Activated CD4-positive, alpha-beta memory T cell treated with anti-CD3 and anti-CD28 coated beads, Interleukin-2, amount 10 ng/mL, durations not matched to agents 7 days and 5 days (primary cell): ENCODE measurements around the gene GRK1. TPM values are rescaled to one million over a fixed set of nuclear protein-coding genes. Genes with fewer than 3 reads are reported as not detected.
"Not testable (repeated sequence)": the region's sequence is repeated elsewhere in the genome, so short reads cannot be mapped to it uniquely, and the experiment has no call there.

Experiments
- CTCF ChIA-PET: fragments of 350-600 bp; sonication (Branson Sonifier 250); formaldehyde crosslinking; loops from one replicate; lab custom pipeline; 2021; ENCODE audit warnings: antibody characterized with exemption, inconsistent platforms; lab: Charles Lee
- POLR2A ChIA-PET: fragments of 350-600 bp; sonication (Branson Sonifier 250); formaldehyde crosslinking; loops from one replicate; lab custom pipeline; 2021; ENCODE audit warnings: antibody characterized with exemption; lab: Charles Lee
- DNase-seq: peaks from one replicate; pipeline ENCODE4 v3.0.0-alpha.2; 2020
- H3K27ac Mint-ChIP-seq: one replicate; pipeline ENCODE4 v1.8.0; 2021; ENCODE audit warnings: mild to moderate bottlenecking, mixed read lengths
- H3K27me3 Mint-ChIP-seq: one replicate; pipeline ENCODE4 v1.8.0; 2021; ENCODE audit warnings: mixed read lengths
- H3K36me3 Mint-ChIP-seq: one replicate; pipeline ENCODE4 v1.8.0; 2021; ENCODE audit warnings: low read depth, mixed read lengths
- H3K4me1 Mint-ChIP-seq: one replicate; pipeline ENCODE4 v1.8.0; 2021; ENCODE audit warnings: mixed read lengths
- H3K4me3 Mint-ChIP-seq: one replicate; pipeline ENCODE4 v1.8.0; 2021; ENCODE audit warnings: mild to moderate bottlenecking, mixed read lengths
- H3K9me3 Mint-ChIP-seq: one replicate; pipeline ENCODE4 v1.8.0; 2021; ENCODE audit warnings: mixed read lengths
- total RNA-seq, 2 experiments: library from RNA; stranded (reverse); gene quantifications; one replicate each; pipeline ENCODE4 v1.2.3, GENCODE V29; 2021

GRK1 gene
- total RNA-seq, result not detected

DNA sequence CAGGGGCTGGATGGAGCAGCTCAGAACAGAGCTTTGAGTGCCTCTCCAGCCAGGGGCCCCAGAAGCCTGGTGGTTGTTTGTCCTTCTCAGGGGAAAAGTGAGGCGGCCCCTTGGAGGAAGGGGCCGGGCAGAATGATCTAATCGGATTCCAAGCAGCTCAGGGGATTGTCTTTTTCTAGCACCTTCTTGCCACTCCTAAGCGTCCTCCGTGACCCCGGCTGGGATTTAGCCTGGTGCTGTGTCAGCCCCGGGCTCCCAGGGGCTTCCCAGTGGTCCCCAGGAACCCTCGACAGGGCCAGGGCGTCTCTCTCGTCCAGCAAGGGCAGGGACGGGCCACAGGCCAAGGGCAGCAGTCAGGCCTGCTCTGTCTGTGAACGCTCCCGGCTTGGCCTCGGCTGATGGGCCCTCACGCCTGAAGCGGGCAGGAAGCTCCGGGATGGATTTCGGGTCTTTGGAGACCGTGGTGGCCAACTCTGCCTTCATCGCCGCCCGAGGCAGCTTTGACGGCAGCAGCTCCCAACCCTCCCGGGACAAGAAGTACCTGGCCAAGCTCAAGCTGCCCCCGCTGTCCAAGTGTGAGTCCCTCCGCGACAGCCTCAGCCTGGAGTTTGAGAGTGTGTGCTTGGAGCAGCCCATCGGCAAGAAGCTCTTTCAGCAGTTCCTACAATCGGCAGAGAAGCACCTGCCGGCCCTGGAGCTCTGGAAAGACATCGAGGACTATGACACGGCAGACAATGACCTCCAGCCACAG lies at the start of gene GRK1:
Gene GRK1 (plus strand): TSS at position 269 of the 751 bp plus-strand sequence. CDS start 168 bp downstream, at position 437.
- Mint-ChIP-seq H3K27me3 (no peaks in the 10 kb centered on the region), H3K9me3 (peaks cover 4% of the 10 kb centered on the region), H3K4me3 (no peak within 1 kb of the TSS), H3K36me3 (no peaks in the 10 kb centered on the region), H3K27ac (no peak within 1 kb of the TSS), H3K4me1 (no peaks in the 10 kb centered on the region)
- DNase-seq, result no peak
- POLR2A ChIA-PET, result no interaction called here
- CTCF ChIA-PET, result no interaction called here

GRCh38 chr13:113617961-113618360 lies 49.1 kb upstream of the GRK1 start:
- Mint-ChIP-seq H3K27ac (no peak overlapping the region), H3K9me3 (no peaks in the 10 kb centered on the region), H3K27me3 (no peaks in the 10 kb centered on the region), H3K4me3 (no peak overlapping the region), H3K4me1 (no peaks in the 10 kb centered on the region), H3K36me3 (peaks cover 19% of the 10 kb centered on the region)
- CTCF ChIA-PET, result no interaction called here
- no peak for DNase-seq
- POLR2A ChIA-PET, result no interaction called here

DNA sequence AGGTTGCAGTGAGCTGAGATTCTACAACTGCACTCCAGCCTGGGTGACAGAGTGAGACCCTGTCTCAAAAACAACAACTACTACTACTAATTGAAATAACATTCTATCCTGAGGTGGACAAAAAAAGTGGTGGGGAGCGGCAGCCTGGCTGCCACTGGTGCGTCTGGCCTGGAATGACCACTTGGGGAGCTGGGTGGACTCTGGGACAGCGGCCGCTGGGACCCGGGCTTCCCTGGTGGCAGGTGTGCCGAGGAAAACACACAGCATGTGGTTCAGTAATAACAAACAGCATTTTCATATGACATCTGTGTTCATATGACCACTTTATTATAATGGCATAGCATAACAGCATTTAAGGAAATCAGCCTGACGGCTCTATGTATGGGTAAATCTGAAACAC lies 48.6 kb upstream of the GRK1 start:
- Mint-ChIP-seq H3K36me3 (peaks cover 24% of the 10 kb centered on the region), H3K4me1 (no peaks in the 10 kb centered on the region), H3K9me3 (no peaks in the 10 kb centered on the region), H3K27ac (no peak overlapping the region), H3K4me3 (no peak overlapping the region), H3K27me3 (no peaks in the 10 kb centered on the region)
- DNase-seq, result no peak
- ChIA-PET POLR2A (no interaction called here), CTCF (no interaction called here)

DNA sequence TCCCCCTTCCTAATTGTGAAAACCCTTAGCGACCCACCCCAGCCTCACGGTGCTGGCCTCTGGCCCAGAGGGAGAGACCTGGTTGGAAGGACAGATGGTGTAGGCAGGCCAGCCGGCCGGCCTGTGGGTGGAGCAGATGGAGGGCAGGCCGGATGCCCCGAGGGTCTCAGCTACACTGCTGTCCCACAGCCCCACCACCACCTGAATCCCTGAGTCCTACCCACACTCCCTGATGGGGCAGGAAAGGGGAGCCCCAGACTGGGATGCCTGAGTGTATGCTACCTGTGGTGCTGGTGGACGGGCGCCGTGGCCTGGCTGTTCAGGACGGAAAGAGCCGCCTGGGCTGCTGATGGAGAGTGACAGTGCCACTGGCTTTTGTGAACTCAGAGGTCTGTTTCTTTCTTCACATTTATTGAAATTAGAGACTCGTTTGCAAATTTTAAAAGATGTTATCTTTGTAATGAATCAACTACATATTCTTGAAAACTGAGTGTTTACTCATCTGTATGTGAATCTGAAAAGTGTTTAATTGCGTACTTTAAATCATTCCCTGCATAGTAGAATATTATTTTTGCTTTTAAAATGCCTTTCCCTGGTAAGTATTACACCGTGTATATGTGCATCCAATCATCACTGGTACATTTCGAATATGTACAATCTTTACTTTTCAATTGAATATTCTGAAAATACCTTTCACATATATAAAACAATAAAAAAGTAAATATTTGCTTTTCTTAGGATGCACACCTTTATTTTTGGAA lies 46.8 kb upstream of the GRK1 start:
- H3K4me3 Mint-ChIP-seq, result no peak overlapping the region
- peaks cover 40% of the 10 kb centered on the region for H3K36me3 Mint-ChIP-seq
- no peak for DNase-seq
- ChIA-PET CTCF (no interaction called here), POLR2A (no interaction called here)
- H3K4me1 Mint-ChIP-seq, result no peaks in the 10 kb centered on the region
- H3K9me3 Mint-ChIP-seq, result no peaks in the 10 kb centered on the region
- no peaks in the 10 kb centered on the region for H3K27me3 Mint-ChIP-seq
- no peak overlapping the region for H3K27ac Mint-ChIP-seq

- DNase-seq, result no peak
- Mint-ChIP-seq H3K4me1 (no peaks in the 10 kb centered on the region), H3K27me3 (no peaks in the 10 kb centered on the region), H3K36me3 (peaks cover 43% of the 10 kb centered on the region), H3K9me3 (no peaks in the 10 kb centered on the region), H3K4me3 (no peak overlapping the region), H3K27ac (no peak overlapping the region)
- ChIA-PET POLR2A (no interaction called here), CTCF (no interaction called here)
These were observed 46.0 kb upstream of the GRK1 start for GRCh38 chr13:113621046-113621445.

GRCh38 chr13:113621498-113621897 lies 45.5 kb upstream of the GRK1 start:
- DNase-seq, H3K27ac Mint-ChIP-seq, POLR2A ChIA-PET, H3K27me3 Mint-ChIP-seq, H3K9me3 Mint-ChIP-seq, H3K4me3 Mint-ChIP-seq, CTCF ChIA-PET, H3K4me1 Mint-ChIP-seq: not testable (repeated sequence)
- peaks cover 45% of the 10 kb centered on the region for H3K36me3 Mint-ChIP-seq

DNA sequence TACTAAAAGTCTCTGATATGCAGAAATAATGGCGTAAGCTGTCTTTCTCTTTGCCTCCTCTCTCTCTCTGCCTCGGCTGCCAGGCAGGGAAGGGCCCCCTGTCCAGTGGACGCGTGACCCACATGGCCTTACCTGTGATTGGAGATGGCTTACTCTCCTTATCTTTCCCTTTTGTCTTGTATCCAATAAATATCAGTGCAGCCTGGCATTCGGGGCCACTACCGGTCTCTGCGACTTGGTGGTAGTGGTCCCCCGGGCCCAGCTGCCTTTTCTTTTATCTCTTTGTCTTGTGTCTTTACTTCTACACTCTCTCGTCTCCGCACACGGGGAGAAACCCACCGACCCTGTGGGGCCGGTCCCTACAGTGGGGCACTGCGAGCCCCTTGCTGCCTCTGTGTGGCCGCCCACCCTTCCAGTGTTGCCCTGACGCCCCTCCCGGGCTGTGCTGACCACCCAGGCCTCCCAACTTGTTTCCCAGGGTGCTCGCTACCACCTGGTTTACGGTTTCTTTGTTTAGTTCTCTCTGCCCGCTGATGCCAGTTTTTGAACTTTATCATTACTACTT lies 45.0 kb upstream of the GRK1 start:
- DNase-seq, POLR2A ChIA-PET, H3K4me3 Mint-ChIP-seq, H3K4me1 Mint-ChIP-seq, H3K27me3 Mint-ChIP-seq, H3K27ac Mint-ChIP-seq, CTCF ChIA-PET, H3K9me3 Mint-ChIP-seq: not testable (repeated sequence)
- H3K36me3 Mint-ChIP-seq, result peaks cover 46% of the 10 kb centered on the region

GRCh38 chr13:113622791-113623490 lies 44.1 kb upstream of the GRK1 start:
- peaks cover 49% of the 10 kb centered on the region for H3K36me3 Mint-ChIP-seq
- no peak overlapping the region for H3K27ac Mint-ChIP-seq
- DNase-seq, result no peak
- no peaks in the 10 kb centered on the region for H3K4me1 Mint-ChIP-seq
- H3K4me3 Mint-ChIP-seq, result no peak overlapping the region
- no peaks in the 10 kb centered on the region for H3K27me3 Mint-ChIP-seq
- POLR2A ChIA-PET, result no interaction called here
- CTCF ChIA-PET, result no interaction called here
- H3K9me3 Mint-ChIP-seq, result no peaks in the 10 kb centered on the region

GRCh38 chr13:113623491-113624234 lies 43.4 kb upstream of the GRK1 start:
- Mint-ChIP-seq H3K9me3 (no peaks in the 10 kb centered on the region), H3K36me3 (peaks cover 51% of the 10 kb centered on the region), H3K4me3 (no peak overlapping the region), H3K4me1 (no peaks in the 10 kb centered on the region), H3K27me3 (no peaks in the 10 kb centered on the region), H3K27ac (no peak overlapping the region)
- no peak for DNase-seq
- POLR2A ChIA-PET, result no interaction called here
- CTCF ChIA-PET, result no interaction called here

GRCh38 chr13:113624235-113624587 lies 42.8 kb upstream of the GRK1 start:
- CTCF ChIA-PET, result no interaction called here
- POLR2A ChIA-PET, result no interaction called here
- Mint-ChIP-seq H3K36me3 (peaks cover 54% of the 10 kb centered on the region), H3K27ac (no peak overlapping the region), H3K9me3 (no peaks in the 10 kb centered on the region), H3K27me3 (no peaks in the 10 kb centered on the region), H3K4me1 (no peaks in the 10 kb centered on the region), H3K4me3 (no peak overlapping the region)
- DNase-seq, result no peak

- H3K9me3 Mint-ChIP-seq, POLR2A ChIA-PET, H3K4me3 Mint-ChIP-seq, DNase-seq, H3K27ac Mint-ChIP-seq, H3K4me1 Mint-ChIP-seq, CTCF ChIA-PET, H3K27me3 Mint-ChIP-seq: not testable (repeated sequence)
- H3K36me3 Mint-ChIP-seq, result peaks cover 59% of the 10 kb centered on the region
These were observed 42.2 kb upstream of the GRK1 start for GRCh38 chr13:113624640-113625304.

DNA sequence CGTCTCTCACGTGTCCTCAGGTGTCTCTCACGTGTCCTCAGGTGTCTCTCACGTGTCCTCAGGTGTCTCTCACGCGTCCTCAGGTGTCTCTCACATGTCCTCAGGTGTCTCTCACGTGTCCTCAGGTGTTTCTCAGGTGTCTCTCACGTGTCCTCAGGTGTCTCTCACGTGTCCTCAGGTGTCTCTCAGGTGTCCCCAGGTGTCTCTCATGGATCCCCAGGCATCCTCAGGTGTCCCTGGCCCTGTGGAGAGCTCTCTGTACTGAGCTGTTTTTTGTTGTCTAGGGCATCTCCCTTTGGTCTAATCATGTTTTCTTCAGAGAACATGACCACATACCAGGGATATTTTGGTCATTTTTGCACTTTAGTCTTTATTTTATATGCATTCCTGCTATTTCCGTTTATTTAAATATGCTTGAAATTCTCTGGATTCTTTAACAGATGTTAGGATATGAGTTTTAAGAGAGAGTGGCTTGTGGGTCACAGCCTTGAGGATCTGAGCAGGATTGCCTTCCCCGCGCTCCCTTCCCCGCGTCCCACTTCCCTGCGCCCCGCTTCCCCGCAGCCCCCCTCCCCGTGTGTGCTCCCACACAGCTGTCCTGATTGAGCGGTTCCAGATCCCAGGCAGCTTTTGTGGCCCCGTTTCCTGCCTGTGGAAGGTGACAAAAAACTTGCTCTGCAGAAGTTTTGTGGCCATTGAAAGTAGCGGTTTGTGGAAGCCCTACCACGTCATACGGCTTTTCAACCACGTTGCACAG lies 40.9 kb upstream of the GRK1 start:
- Mint-ChIP-seq H3K27ac (no peak overlapping the region), H3K9me3 (no peaks in the 10 kb centered on the region), H3K4me1 (no peaks in the 10 kb centered on the region), H3K36me3 (peaks cover 60% of the 10 kb centered on the region), H3K27me3 (no peaks in the 10 kb centered on the region), H3K4me3 (no peak overlapping the region)
- DNase-seq, result no peak
- POLR2A ChIA-PET, result no interaction called here
- CTCF ChIA-PET, result no interaction called here
